ENCODE results near the gene FBN1.

Gene FBN1

GRCh38 chr15:48650931-48651330, 5.4 kb upstream of the FBN1 start:
- no peak for DNase-seq

- no peak for DNase-seq
These were observed 2.5 kb upstream of the FBN1 start for GRCh38 chr15:48647962-48648361.

- DNase-seq, result no peak
These were observed 822 bp upstream of the FBN1 start for GRCh38 chr15:48646331-48646730.

GRCh38 chr15:48644827-48645557, 517 bp downstream of the FBN1 start:
- DNase-seq, result no peak

GRCh38 chr15:48644467-48644826, 1.1 kb downstream of the FBN1 start:
- DNase-seq, result no peak

GRCh38 chr15:48643776-48644466, 1.6 kb downstream of the FBN1 start:
- DNase-seq, result no peak

GRCh38 chr15:48643206-48643605, 2.3 kb downstream of the FBN1 start:
- no peak for DNase-seq

GRCh38 chr15:48642795-48643194, 2.7 kb downstream of the FBN1 start:
- DNase-seq, result no peak

GRCh38 chr15:48641416-48641815, 4.1 kb downstream of the FBN1 start:
- no peak for DNase-seq

- DNase-seq, result no peak
These were observed 6.5 kb downstream of the FBN1 start for GRCh38 chr15:48638963-48639362.

GRCh38 chr15:48637639-48638038, 7.9 kb downstream of the FBN1 start:
- no peak for DNase-seq

- DNase-seq, result no peak
These were observed 9.0 kb downstream of the FBN1 start for GRCh38 chr15:48636511-48636910.

GRCh38 chr15:48634893-48635292, 10.6 kb downstream of the FBN1 start:
- DNase-seq, result no peak

- DNase-seq, result no peak
These were observed 11.4 kb downstream of the FBN1 start for GRCh38 chr15:48634096-48634495.

- DNase-seq, result no peak
These were observed 12.9 kb downstream of the FBN1 start for GRCh38 chr15:48632651-48633050.

GRCh38 chr15:48631176-48631770, 14.2 kb downstream of the FBN1 start:
- no peak for DNase-seq

- DNase-seq, result no peak
These were observed 15.3 kb downstream of the FBN1 start for GRCh38 chr15:48630245-48630644.

GRCh38 chr15:48628832-48629231, 16.7 kb downstream of the FBN1 start:
- DNase-seq, result no peak

- DNase-seq, result no peak
These were observed 18.1 kb downstream of the FBN1 start for GRCh38 chr15:48627260-48627940.

GRCh38 chr15:48625126-48625525, 20.4 kb downstream of the FBN1 start:
- no peak for DNase-seq

GRCh38 chr15:48624700-48625099, 20.8 kb downstream of the FBN1 start:
- DNase-seq, result no peak

- DNase-seq, result no peak
These were observed 22.1 kb downstream of the FBN1 start for GRCh38 chr15:48623456-48623855.

GRCh38 chr15:48622237-48622636, 23.3 kb downstream of the FBN1 start:
- no peak for DNase-seq

- no peak for DNase-seq
These were observed 26.1 kb downstream of the FBN1 start for GRCh38 chr15:48619446-48619845.
